ENCODE results near the gene SCNN1A. TPM values are rescaled to one million over a fixed set of nuclear protein-coding genes. Genes with fewer than 3 reads are reported as not detected.
A peak's percentile ranks its signal among the peaks of the same experiment; 100 is the strongest.

Gene SCNN1A
- 0.05 and 0.32 TPM in 2 replicates for total RNA-seq

GRCh38 chr12:6375269-6376078 is at the start of gene SCNN1A:
Gene SCNN1A (minus strand): TSS chr12:6375563. CDS start chr12:6374783, 780 bp downstream.
- peaks cover 21% of the 10 kb centered on the region for H3K4me1 Mint-ChIP-seq (ENCODE audit: low read depth)

GRCh38 chr12:6424866-6425265 is 49.5 kb upstream of the SCNN1A start:
- Mint-ChIP-seq H3K4me1 (ENCODE audit: low read depth) (peaks cover 50% of the 10 kb centered on the region), H3K27ac (peak overlapping the region; percentile 74), H3K4me3 (no peak overlapping the region), H3K27me3 (ENCODE audit: insufficient read depth) (peaks cover 1% of the 10 kb centered on the region), H3K9me3 (no peaks in the 10 kb centered on the region), H3K36me3 (ENCODE audit: low read depth) (no peaks in the 10 kb centered on the region)
- DNase-seq (ENCODE audit: low spot score) = no peak
- intact Hi-C loops (cut with micrococcal nuclease) = loop anchor here (10.0 kb wide), 1 partner anchor 260 kb away; the partner anchor contains the start of gene ZNF384

More at GRCh38 chr12:6375269-6376078, at the start of gene SCNN1A:
- H3K9me3 Mint-ChIP-seq = no peaks in the 10 kb centered on the region
- DNase-seq (ENCODE audit: low spot score) = no peak
- no peak within 1 kb of the TSS for H3K4me3 Mint-ChIP-seq
- intact Hi-C loops (cut with micrococcal nuclease) = loop anchor here (5.0 kb wide), 1 partner anchor 37 kb away; no protein-coding TSS in a partner anchor
- H3K27me3 Mint-ChIP-seq (ENCODE audit: insufficient read depth) = no peaks in the 10 kb centered on the region
- H3K27ac Mint-ChIP-seq = peak within 1 kb of the TSS; percentile 24
- no peaks in the 10 kb centered on the region for H3K36me3 Mint-ChIP-seq (ENCODE audit: low read depth)

- intact Hi-C loops (cut with micrococcal nuclease) = loop anchor here (10.0 kb wide), 1 partner anchor 261 kb away; the partner anchor contains the start of gene ZNF384
- Mint-ChIP-seq H3K27me3 (ENCODE audit: insufficient read depth) (peaks cover 1% of the 10 kb centered on the region), H3K4me3 (no peak overlapping the region), H3K36me3 (ENCODE audit: low read depth) (no peaks in the 10 kb centered on the region), H3K4me1 (ENCODE audit: low read depth) (peaks cover 45% of the 10 kb centered on the region), H3K27ac (peak overlapping the region; percentile 50), H3K9me3 (no peaks in the 10 kb centered on the region)
- no peak for DNase-seq (ENCODE audit: low spot score)
Observed at GRCh38 chr12:6424008-6424347, 48.6 kb upstream of the SCNN1A start.

GRCh38 chr12:6423267-6424007 is 48.1 kb upstream of the SCNN1A start:
- Mint-ChIP-seq H3K36me3 (ENCODE audit: low read depth) (no peaks in the 10 kb centered on the region), H3K4me3 (no peak overlapping the region), H3K4me1 (ENCODE audit: low read depth) (peaks cover 44% of the 10 kb centered on the region), H3K27me3 (ENCODE audit: insufficient read depth) (peaks cover 1% of the 10 kb centered on the region), H3K9me3 (no peaks in the 10 kb centered on the region), H3K27ac (peak overlapping the region; percentile 50)
- intact Hi-C loops (cut with micrococcal nuclease) = loop anchor here (1.0 to 10.0 kb wide), 9 partner anchors 28 to 261 kb away; partner anchors contain the start of genes NCAPD2, VAMP1 and ZNF384
- DNase-seq (ENCODE audit: low spot score) = peak; percentile 75

- Mint-ChIP-seq H3K4me3 (no peak overlapping the region), H3K36me3 (ENCODE audit: low read depth) (no peaks in the 10 kb centered on the region), H3K4me1 (ENCODE audit: low read depth) (peaks cover 27% of the 10 kb centered on the region), H3K27ac (no peak overlapping the region), H3K27me3 (ENCODE audit: insufficient read depth) (peaks cover 1% of the 10 kb centered on the region), H3K9me3 (no peaks in the 10 kb centered on the region)
- intact Hi-C loops (cut with micrococcal nuclease) = loop anchor here (10.0 kb wide), 1 partner anchor 264 kb away; the partner anchor contains the start of gene ZNF384
- DNase-seq (ENCODE audit: low spot score) = no peak
Observed at GRCh38 chr12:6420364-6420763, 45.0 kb upstream of the SCNN1A start.

GRCh38 chr12:6418796-6419195 is 43.4 kb upstream of the SCNN1A start:
- Mint-ChIP-seq H3K27ac (no peak overlapping the region), H3K9me3 (no peaks in the 10 kb centered on the region), H3K27me3 (ENCODE audit: insufficient read depth) (peaks cover 1% of the 10 kb centered on the region), H3K36me3 (ENCODE audit: low read depth) (no peaks in the 10 kb centered on the region), H3K4me3 (no peak overlapping the region), H3K4me1 (ENCODE audit: low read depth) (peaks cover 16% of the 10 kb centered on the region)
- DNase-seq (ENCODE audit: low spot score) = no peak
- intact Hi-C loops (cut with micrococcal nuclease) = no loop called here

- intact Hi-C loops (cut with micrococcal nuclease) = no loop called here
- no peak overlapping the region for H3K4me3 Mint-ChIP-seq
- no peaks in the 10 kb centered on the region for H3K9me3 Mint-ChIP-seq
- H3K4me1 Mint-ChIP-seq (ENCODE audit: low read depth) = peaks cover 9% of the 10 kb centered on the region
- DNase-seq (ENCODE audit: low spot score) = no peak
- H3K27ac Mint-ChIP-seq = no peak overlapping the region
- H3K36me3 Mint-ChIP-seq (ENCODE audit: low read depth) = no peaks in the 10 kb centered on the region
- H3K27me3 Mint-ChIP-seq (ENCODE audit: insufficient read depth) = peaks cover 1% of the 10 kb centered on the region
Observed at GRCh38 chr12:6416596-6416995, 41.2 kb upstream of the SCNN1A start.

GRCh38 chr12:6407236-6407954 is 32.0 kb upstream of the SCNN1A start:
- no peaks in the 10 kb centered on the region for H3K4me1 Mint-ChIP-seq (ENCODE audit: low read depth)
- no peaks in the 10 kb centered on the region for H3K9me3 Mint-ChIP-seq
- H3K4me3 Mint-ChIP-seq = no peak overlapping the region
- no peak overlapping the region for H3K27ac Mint-ChIP-seq
- no peak for DNase-seq (ENCODE audit: low spot score)
- no peaks in the 10 kb centered on the region for H3K36me3 Mint-ChIP-seq (ENCODE audit: low read depth)
- intact Hi-C loops (cut with micrococcal nuclease) = no loop called here
- H3K27me3 Mint-ChIP-seq (ENCODE audit: insufficient read depth) = peaks cover 12% of the 10 kb centered on the region

- no peaks in the 10 kb centered on the region for H3K9me3 Mint-ChIP-seq
- no peak overlapping the region for H3K4me3 Mint-ChIP-seq
- no peak overlapping the region for H3K27ac Mint-ChIP-seq
- DNase-seq (ENCODE audit: low spot score) = no peak
- H3K4me1 Mint-ChIP-seq (ENCODE audit: low read depth) = no peaks in the 10 kb centered on the region
- H3K36me3 Mint-ChIP-seq (ENCODE audit: low read depth) = no peaks in the 10 kb centered on the region
- H3K27me3 Mint-ChIP-seq (ENCODE audit: insufficient read depth) = peaks cover 16% of the 10 kb centered on the region
- intact Hi-C loops (cut with micrococcal nuclease) = no loop called here
Observed at GRCh38 chr12:6405963-6406362, 30.6 kb upstream of the SCNN1A start.

GRCh38 chr12:6404390-6404789 is 29.0 kb upstream of the SCNN1A start:
- Mint-ChIP-seq H3K9me3 (no peaks in the 10 kb centered on the region), H3K36me3 (ENCODE audit: low read depth) (no peaks in the 10 kb centered on the region), H3K27me3 (ENCODE audit: insufficient read depth) (peaks cover 10% of the 10 kb centered on the region), H3K4me1 (ENCODE audit: low read depth) (no peaks in the 10 kb centered on the region), H3K4me3 (no peak overlapping the region), H3K27ac (no peak overlapping the region)
- DNase-seq (ENCODE audit: low spot score) = no peak
- intact Hi-C loops (cut with micrococcal nuclease) = no loop called here

GRCh38 chr12:6399884-6400644 is 24.7 kb upstream of the SCNN1A start:
- H3K27ac Mint-ChIP-seq = no peak overlapping the region
- H3K9me3 Mint-ChIP-seq = no peaks in the 10 kb centered on the region
- H3K4me3 Mint-ChIP-seq = no peak overlapping the region
- no peaks in the 10 kb centered on the region for H3K4me1 Mint-ChIP-seq (ENCODE audit: low read depth)
- no peaks in the 10 kb centered on the region for H3K36me3 Mint-ChIP-seq (ENCODE audit: low read depth)
- intact Hi-C loops (cut with micrococcal nuclease) = no loop called here
- no peak for DNase-seq (ENCODE audit: low spot score)
- H3K27me3 Mint-ChIP-seq (ENCODE audit: insufficient read depth) = peaks cover 13% of the 10 kb centered on the region

GRCh38 chr12:6396031-6396430 is 20.7 kb upstream of the SCNN1A start:
- Mint-ChIP-seq H3K4me1 (ENCODE audit: low read depth) (no peaks in the 10 kb centered on the region), H3K4me3 (no peak overlapping the region)

More at GRCh38 chr12:6396031-6396430, 20.7 kb upstream of the SCNN1A start:
- H3K36me3 Mint-ChIP-seq (ENCODE audit: low read depth) = no peaks in the 10 kb centered on the region
- H3K9me3 Mint-ChIP-seq = no peaks in the 10 kb centered on the region
- DNase-seq (ENCODE audit: low spot score) = no peak
- intact Hi-C loops (cut with micrococcal nuclease) = no loop called here
- peaks cover 9% of the 10 kb centered on the region for H3K27me3 Mint-ChIP-seq (ENCODE audit: insufficient read depth)
- H3K27ac Mint-ChIP-seq = no peak overlapping the region

Data from activated T-helper 1 cell treated with anti-CD3 and anti-CD28 coated beads, Interleukin-12 subunit alpha, Interleukin-12 subunit beta, Interleukin-2, Interleukin-4 antibody, amounts not matched to agents 30 ng/mL and 10 ng/mL and 1 ng/mL, durations not matched to agents 14 hours and 24 hours and 36 hours (primary cell).